Right lobe of liver (tissue), 4 donors: Measurements from ENCODE around the gene CHN1.

Source experiments
- POLR2A ChIP-seq: fragments of 450-650 bp; IDR thresholded peaks from one replicate; pipeline ENCODE4 v1.6.1; 2017; ENCODE audit warnings: antibody characterized with exemption, mild to moderate bottlenecking
- TF ChIP-seq, protein P1 (sequence below), 4 donors: fragments of 200-600 bp in 3 of 4; fragments of 450-650 bp in 1 of 4; IDR thresholded peaks; one replicate each; pipeline versions ENCODE4 v1.5.1 to v1.8.0; 2016 to 2022; ENCODE audit warnings: antibody characterized with exemption in 4 of 4, mild to moderate bottlenecking in 2 of 4
- donor health status: DM: no; HTN: no; CAD: no.
- donor health status: DM: no; HTN: no; CAD: no.
- donor health status: DM: no; HTN: yes; CAD: no.

DNA sequence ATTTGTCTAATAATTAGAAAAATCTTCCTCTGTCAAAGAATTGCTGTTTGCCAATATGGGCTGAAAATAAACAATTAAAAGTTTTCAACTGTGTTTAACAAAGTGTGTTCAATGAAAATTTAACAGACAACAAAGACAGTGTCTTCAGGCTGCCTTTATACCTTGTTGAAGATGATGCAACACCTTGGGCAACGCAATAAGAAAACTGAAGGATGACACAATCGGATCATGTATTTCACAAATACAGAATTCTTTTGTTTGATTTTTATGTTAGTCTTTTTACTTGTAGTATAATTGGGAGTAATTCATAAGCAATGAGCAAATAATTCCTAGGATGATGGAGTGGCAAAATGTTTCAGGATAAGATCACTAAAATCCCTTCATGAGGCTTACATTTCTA is 27.8 kb downstream of the CHN1 start:
- TF ChIP-seq, protein P1, sequence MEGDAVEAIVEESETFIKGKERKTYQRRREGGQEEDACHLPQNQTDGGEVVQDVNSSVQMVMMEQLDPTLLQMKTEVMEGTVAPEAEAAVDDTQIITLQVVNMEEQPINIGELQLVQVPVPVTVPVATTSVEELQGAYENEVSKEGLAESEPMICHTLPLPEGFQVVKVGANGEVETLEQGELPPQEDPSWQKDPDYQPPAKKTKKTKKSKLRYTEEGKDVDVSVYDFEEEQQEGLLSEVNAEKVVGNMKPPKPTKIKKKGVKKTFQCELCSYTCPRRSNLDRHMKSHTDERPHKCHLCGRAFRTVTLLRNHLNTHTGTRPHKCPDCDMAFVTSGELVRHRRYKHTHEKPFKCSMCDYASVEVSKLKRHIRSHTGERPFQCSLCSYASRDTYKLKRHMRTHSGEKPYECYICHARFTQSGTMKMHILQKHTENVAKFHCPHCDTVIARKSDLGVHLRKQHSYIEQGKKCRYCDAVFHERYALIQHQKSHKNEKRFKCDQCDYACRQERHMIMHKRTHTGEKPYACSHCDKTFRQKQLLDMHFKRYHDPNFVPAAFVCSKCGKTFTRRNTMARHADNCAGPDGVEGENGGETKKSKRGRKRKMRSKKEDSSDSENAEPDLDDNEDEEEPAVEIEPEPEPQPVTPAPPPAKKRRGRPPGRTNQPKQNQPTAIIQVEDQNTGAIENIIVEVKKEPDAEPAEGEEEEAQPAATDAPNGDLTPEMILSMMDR (IDR thresholded peaks at IDR 0.05) = no peak
- TF ChIP-seq POLR2A = no peak
